IMR-90 (cell line): ENCODE results near the gene ANKRD13A. TPM values are rescaled to one million over a fixed set of nuclear protein-coding genes. Genes with fewer than 3 reads are reported as not detected.
A peak's percentile ranks its signal among the peaks of the same experiment; 100 is the strongest.

Experiments used
- ATAC-seq: fragments of 200-7000 bp; cut with Tn5 transposase; 2 replicates; pipeline ENCODE4 v1.9.1; 2020; ENCODE audit warnings: low read depth, mild to moderate bottlenecking, moderate library complexity
- BruUV-seq: library from RNA; stranded (reverse); fragments of 400-500 nt; replicated peaks from 2 replicates; lab custom pipeline; 2021; lab: Mats Ljungman, UMichigan
- CTCF ChIA-PET: fragments of 300-600 bp; formaldehyde crosslinking; extraction: SDS; loops from one replicate; lab custom pipeline; 2021; ENCODE audit warnings: antibody characterized with exemption; lab: Yijun Ruan, JAX
- POLR2A ChIA-PET: fragments of 300-600 bp; sonication (Branson Sonifier 250); formaldehyde crosslinking; loops from one replicate; lab custom pipeline; 2022; ENCODE audit warnings: antibody characterized with exemption; ENCODE audit not compliant: unreplicated experiment; lab: Charles Lee
- DNase-seq: peaks from one replicate; pipeline ENCODE4 v3.0.0; 2013
- H2AFZ ChIP-seq: replicated peaks from 2 replicates; pipeline ENCODE3; 2013; ENCODE audit warnings: low read length, mild to moderate bottlenecking; ENCODE audit not compliant: poor library complexity
- H2AK5ac ChIP-seq: 2 replicates; pipeline ENCODE4 v1.6.1; 2013; ENCODE audit warnings: low read depth, low read length, inconsistent platforms
- H2AK9ac ChIP-seq: replicated peaks from 2 replicates; pipeline ENCODE3; 2013; ENCODE audit warnings: mild to moderate bottlenecking, low read depth, low read length, moderate library complexity; ENCODE audit not compliant: poor library complexity
- H2BK120ac ChIP-seq: 2 replicates; pipeline ENCODE4 v1.6.1; 2013; ENCODE audit warnings: low read depth, low read length, inconsistent platforms
- H2BK15ac ChIP-seq: 3 replicates; pipeline ENCODE4 v1.6.1; 2013; ENCODE audit warnings: low read depth, low read length, inconsistent platforms
- H2BK20ac ChIP-seq: 2 replicates; pipeline ENCODE4 v1.6.1; 2013; ENCODE audit warnings: low read depth, mild to moderate bottlenecking, inconsistent platforms, low read length, moderate library complexity
- H2BK5ac ChIP-seq: 2 replicates; pipeline ENCODE4 v1.6.1; 2013; ENCODE audit warnings: mild to moderate bottlenecking, low read depth, low read length, inconsistent platforms; ENCODE audit not compliant: poor library complexity, severe bottlenecking
- H3K14ac ChIP-seq: replicated peaks from 2 replicates; pipeline ENCODE4 v1.6.1; 2013; ENCODE audit warnings: low read depth, low read length, inconsistent platforms
- H3K18ac ChIP-seq: 2 replicates; pipeline ENCODE4 v1.6.1; 2013; ENCODE audit warnings: low read depth, low read length, control low read depth
- H3K23ac ChIP-seq: 2 replicates; pipeline ENCODE4 v1.6.1; 2013; ENCODE audit warnings: low read depth, low read length, inconsistent platforms
- H3K27ac ChIP-seq: 2 replicates; pipeline ENCODE4 v1.5.1; 2013; ENCODE audit warnings: mild to moderate bottlenecking, control low read depth, low read length; ENCODE audit not compliant: insufficient read depth
- H3K27me3 ChIP-seq: 2 replicates; pipeline ENCODE4 v1.6.1; 2013; ENCODE audit warnings: low read length; ENCODE audit not compliant: control insufficient read depth, insufficient read depth
- H3K36me3 ChIP-seq: 2 replicates; pipeline ENCODE4 v1.6.1; 2013; ENCODE audit warnings: low read length, mixed read lengths; ENCODE audit not compliant: control insufficient read depth, insufficient read depth
- H3K4ac ChIP-seq: 2 replicates; pipeline ENCODE4 v1.6.1; 2013; ENCODE audit warnings: low read depth, low read length, inconsistent platforms
- H3K4me1 ChIP-seq: 2 replicates; pipeline ENCODE4 v1.6.1; 2013; ENCODE audit warnings: low read length, mixed read lengths; ENCODE audit not compliant: control insufficient read depth, insufficient read depth
- H3K4me2 ChIP-seq: 2 replicates; pipeline ENCODE4 v1.6.1; 2013; ENCODE audit warnings: low read depth, mild to moderate bottlenecking, control low read depth, low read length, moderate library complexity
- H3K4me3 ChIP-seq: 2 replicates; pipeline ENCODE4 v1.5.1; 2013; ENCODE audit warnings: low read depth, mild to moderate bottlenecking, control low read depth, low read length, moderate library complexity; ENCODE audit not compliant: insufficient read depth
- H3K56ac ChIP-seq: 2 replicates; pipeline ENCODE4 v1.6.1; 2013; ENCODE audit warnings: low read length, inconsistent platforms; ENCODE audit not compliant: insufficient read depth; ENCODE audit errors: extremely low read depth
- H3K79me1 ChIP-seq, 2 experiments: 2 replicates each; pipeline ENCODE4 v1.6.1; 2013; ENCODE audit warnings: low read length in 2 of 2, inconsistent platforms in 1 of 2, low read depth in 1 of 2
- H3K9ac ChIP-seq: 2 replicates; pipeline ENCODE4 v1.6.1; 2013; ENCODE audit warnings: low read depth, low read length, control low read depth
- H3K9me1 ChIP-seq: 2 replicates; pipeline ENCODE4 v1.6.1; 2013; ENCODE audit warnings: low read length, inconsistent platforms; ENCODE audit not compliant: insufficient read depth
- H3K9me3 ChIP-seq: 2 replicates; pipeline ENCODE4 v1.6.1; 2013; ENCODE audit warnings: low read length; ENCODE audit not compliant: control insufficient read depth, insufficient read depth
- H4K20me1 ChIP-seq: 2 replicates; pipeline ENCODE4 v1.6.1; 2013; ENCODE audit warnings: low read length, inconsistent platforms; ENCODE audit not compliant: insufficient read depth
- H4K5ac ChIP-seq: 2 replicates; pipeline ENCODE4 v1.6.1; 2013; ENCODE audit warnings: mild to moderate bottlenecking, low read depth, low read length, control low read depth
- H4K8ac ChIP-seq, 2 experiments: 2 replicates each; pipeline ENCODE4 v1.6.1; 2013; ENCODE audit warnings: low read depth in 2 of 2, low read length in 2 of 2, control low read depth in 1 of 2, inconsistent platforms in 1 of 2
- H4K91ac ChIP-seq: 2 replicates; pipeline ENCODE4 v1.6.1; 2013; ENCODE audit warnings: low read depth, low read length, inconsistent platforms; ENCODE audit not compliant: insufficient read depth
- MAFK ChIP-seq: IDR thresholded peaks from 2 replicates; pipeline ENCODE4 v1.6.1; 2012; ENCODE audit warnings: low read depth, low read length, improper control_type of control experiment
- MAZ ChIP-seq: IDR thresholded peaks from 2 replicates; pipeline ENCODE4 v1.6.1; 2012; ENCODE audit warnings: low read depth, mild to moderate bottlenecking, low read length, improper control_type of control experiment, moderate library complexity, borderline replicate concordance
- MXI1 ChIP-seq: IDR thresholded peaks from 2 replicates; pipeline ENCODE4 v1.6.1; 2012; ENCODE audit warnings: low read depth, mild to moderate bottlenecking, low read length, moderate library complexity, borderline replicate concordance
- RFX5 ChIP-seq: IDR thresholded peaks from 2 replicates; pipeline ENCODE4 v1.8.0; 2012; ENCODE audit warnings: low read depth, mild to moderate bottlenecking, low read length, moderate library complexity
- WGBS, 2 experiments: methylation state at CpG; one replicate each; pipeline versions ENCODE4 v1.1.5 to v1.1.7; 2013; ENCODE audit warnings: missing lambda C conversion rate in 2 of 2; ENCODE audit not compliant: insufficient read length in 1 of 2; ENCODE audit errors: extremely low coverage in 2 of 2; 5-methylcytosine and 5-hydroxymethylcytosine counted together
- dilution Hi-C: fragments of 300-500 bp; cut with HindIII; formaldehyde crosslinking; loops from one replicate; pipeline ENCODE4 v1.14.3; 2018; ENCODE audit warnings: low sequenced_read_pairs; ENCODE audit not compliant: unreplicated experiment
- in situ Hi-C: fragments of 300-500 bp; cut with MboI; formaldehyde crosslinking; loops from 3 replicates; pipeline ENCODE4 v1.14.3; 2019; ENCODE audit warnings: low sequenced_read_pairs, inconsistent platforms, mixed read lengths
- intact Hi-C: fragments of 100-400 bp; cut with micrococcal nuclease; formaldehyde crosslinking; loops from 2 replicates; pipeline ENCODE4 v1.10.0; 2022
- polyA plus RNA-seq, 3 experiments: library from polyadenylated mRNA; depleted of rRNA; stranded (reverse); fragments of >200 nt; gene quantifications; 2 replicates each; pipeline ENCODE4 v1.2.3, GENCODE V29; 2012; ENCODE audit warnings: low replicate concordance in 1 of 3
- total RNA-seq: library from RNA; depleted of rRNA; stranded (reverse); fragments of >200 nt; gene quantifications from 2 replicates; pipeline ENCODE4 v1.2.3, GENCODE V29; 2012

Gene ANKRD13A
- total and polyA plus RNA-seq, 2 of the 4 experiments (the other 2 are of a cell fraction): 299 to 449 TPM

GRCh38 chr12:109999649-109999971, 380 bp downstream of the ANKRD13A start:
- in situ Hi-C loops: no loop called here
- no peak for TF ChIP-seq RFX5
- no peak for TF ChIP-seq MXI1
- TF ChIP-seq MAFK: no peak
- peak; percentile 1; the same call in 1 of the 2 replicates for TF ChIP-seq MAZ
- Histone ChIP-seq H3K18ac (peak overlapping the region; percentile 61), H2AK5ac (peak overlapping the region; percentile 98), H3K14ac (peak overlapping the region; percentile 97), H3K4me1 (peaks cover 16% of the 10 kb centered on the region), H3K36me3 (peaks cover 8% of the 10 kb centered on the region), H3K4ac (peak overlapping the region; percentile 97), H3K9me3 (no peaks in the 10 kb centered on the region), H3K56ac (peak overlapping the region; percentile 99), H3K27me3 (no peaks in the 10 kb centered on the region), H3K9me1 (peaks cover 14% of the 10 kb centered on the region), H2BK5ac (peak overlapping the region; percentile 99), H4K8ac (peak overlapping the region; percentile 80 to 84; a peak in 3 of 4 replicates), H2BK15ac (0 out of 3 replicates have a peak overlapping the region, but pooled peaks have one; percentile 79), H3K23ac (peak overlapping the region; percentile 100), H2BK20ac (no peak overlapping the region), H3K4me3 (peak overlapping the region; percentile 64), H3K4me2 (peak overlapping the region; percentile 86), H3K79me1 (peaks cover 18 to 44% of the 10 kb centered on the region in 2 experiments; a peak in 3 of 4 replicates), H2AFZ (peak overlapping the region; percentile 96), H4K91ac (peak overlapping the region; percentile 93), H3K9ac (peak overlapping the region; percentile 97), H4K5ac (no peak overlapping the region; the same call in 1 of the 2 replicates), H4K20me1 (peaks cover 32% of the 10 kb centered on the region), H3K27ac (peak overlapping the region; percentile 87), H2BK120ac (peak overlapping the region; percentile 89; the same call in 1 of the 2 replicates), H2AK9ac (peak overlapping the region; percentile 96)
- no CpG with 5 or more reads among the region's 27 CpGs for WGBS, 2 experiments
- DNase-seq: no peak
- dilution Hi-C loops: no loop called here
- no TSS peak for BruUV-seq
- intact Hi-C loops: loop anchor here (5.0 kb wide), 2 partner anchors 52 to 67 kb away; no protein-coding TSS in a partner anchor
- no peak for ATAC-seq
- ChIA-PET CTCF (no interaction called here), POLR2A (no interaction called here)
